Measurements from ENCODE around the gene AGAP3.

DNA sequence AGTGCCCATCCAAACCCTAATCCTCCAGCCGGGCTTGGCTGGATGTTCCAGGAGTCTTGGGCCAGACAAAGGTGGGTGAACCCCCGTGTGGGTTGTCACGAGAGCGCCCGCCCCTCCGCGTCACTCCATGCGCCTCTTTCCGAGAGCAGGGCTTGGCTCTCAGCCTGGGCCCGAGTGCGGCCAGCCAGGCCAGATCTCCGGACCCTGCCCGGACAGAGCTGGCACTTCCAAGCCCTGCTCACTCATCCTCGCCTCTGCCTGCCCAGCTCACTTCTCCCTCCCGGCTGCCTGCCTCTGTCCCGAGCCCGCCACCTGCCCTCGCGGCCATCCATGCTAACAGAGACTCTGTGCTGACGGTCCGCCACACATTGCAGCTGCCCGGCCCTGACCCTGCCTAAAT is 34.6 kb downstream of the AGAP3 start:
- TF ChIP-seq POLR2A (IDR thresholded peaks at IDR 0.05; ENCODE audit: low read length) = no peak
- no peak for TF ChIP-seq GATA1 (IDR thresholded peaks at IDR 0.05; ENCODE audit: low read depth, low read length)

Measured in erythroblast (primary cell).